Measurements from ENCODE around the gene SLC6A2.

Gene SLC6A2

DNA sequence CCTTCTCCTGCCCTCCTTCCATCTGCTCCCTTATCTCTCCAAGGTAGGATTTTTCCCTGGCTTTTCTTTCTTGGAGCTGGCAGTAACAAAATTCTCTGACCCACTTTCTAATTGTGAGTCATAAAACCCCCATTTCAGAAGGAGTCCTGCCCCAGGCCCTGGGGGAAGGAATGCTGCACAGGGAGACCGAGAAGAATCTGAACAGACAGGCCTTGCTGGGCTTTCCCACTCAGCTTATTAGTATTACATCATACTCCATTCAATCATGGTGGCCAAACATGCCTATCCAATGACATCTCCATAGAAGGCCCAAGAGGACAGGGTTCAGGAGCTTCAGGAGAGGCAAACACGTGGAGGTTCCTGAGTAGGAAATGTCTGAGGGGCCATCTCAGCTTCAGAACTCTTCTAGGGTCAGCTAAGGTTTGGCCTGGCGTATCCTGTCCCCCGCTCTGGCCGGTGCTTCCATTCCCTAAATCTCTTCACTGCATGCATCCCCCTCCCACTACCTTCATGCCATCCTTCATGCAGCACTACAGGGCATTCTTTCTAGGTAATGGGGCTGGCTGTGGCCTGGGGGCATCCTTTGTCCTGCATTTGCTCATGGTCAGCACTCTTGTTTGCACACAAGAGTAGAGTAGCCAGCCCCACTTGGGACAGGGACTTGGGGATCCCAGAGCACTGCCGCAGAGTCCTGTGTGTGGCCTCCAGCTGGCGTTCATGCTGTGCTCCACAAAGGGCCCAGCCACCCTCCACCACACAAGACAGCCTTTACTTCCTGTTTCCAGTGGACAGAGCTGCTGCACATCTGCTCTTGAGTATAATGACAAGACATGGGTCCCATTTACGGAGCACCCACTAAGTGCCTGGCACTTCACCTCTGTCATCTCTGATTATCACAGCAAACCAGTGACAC lies 8.2 kb downstream of the SLC6A2 start:
- no peak overlapping the region for H3K4me3 ChIP-seq (ENCODE audit: low read length)
- DNase-seq (ENCODE audit: low read depth): peak; percentile 95
- TF ChIP-seq, protein P1, sequence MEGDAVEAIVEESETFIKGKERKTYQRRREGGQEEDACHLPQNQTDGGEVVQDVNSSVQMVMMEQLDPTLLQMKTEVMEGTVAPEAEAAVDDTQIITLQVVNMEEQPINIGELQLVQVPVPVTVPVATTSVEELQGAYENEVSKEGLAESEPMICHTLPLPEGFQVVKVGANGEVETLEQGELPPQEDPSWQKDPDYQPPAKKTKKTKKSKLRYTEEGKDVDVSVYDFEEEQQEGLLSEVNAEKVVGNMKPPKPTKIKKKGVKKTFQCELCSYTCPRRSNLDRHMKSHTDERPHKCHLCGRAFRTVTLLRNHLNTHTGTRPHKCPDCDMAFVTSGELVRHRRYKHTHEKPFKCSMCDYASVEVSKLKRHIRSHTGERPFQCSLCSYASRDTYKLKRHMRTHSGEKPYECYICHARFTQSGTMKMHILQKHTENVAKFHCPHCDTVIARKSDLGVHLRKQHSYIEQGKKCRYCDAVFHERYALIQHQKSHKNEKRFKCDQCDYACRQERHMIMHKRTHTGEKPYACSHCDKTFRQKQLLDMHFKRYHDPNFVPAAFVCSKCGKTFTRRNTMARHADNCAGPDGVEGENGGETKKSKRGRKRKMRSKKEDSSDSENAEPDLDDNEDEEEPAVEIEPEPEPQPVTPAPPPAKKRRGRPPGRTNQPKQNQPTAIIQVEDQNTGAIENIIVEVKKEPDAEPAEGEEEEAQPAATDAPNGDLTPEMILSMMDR (IDR thresholded peaks at IDR 0.05; ENCODE audit: insufficient read depth, low read depth, low read length, missing control alignments): no peak

DNA sequence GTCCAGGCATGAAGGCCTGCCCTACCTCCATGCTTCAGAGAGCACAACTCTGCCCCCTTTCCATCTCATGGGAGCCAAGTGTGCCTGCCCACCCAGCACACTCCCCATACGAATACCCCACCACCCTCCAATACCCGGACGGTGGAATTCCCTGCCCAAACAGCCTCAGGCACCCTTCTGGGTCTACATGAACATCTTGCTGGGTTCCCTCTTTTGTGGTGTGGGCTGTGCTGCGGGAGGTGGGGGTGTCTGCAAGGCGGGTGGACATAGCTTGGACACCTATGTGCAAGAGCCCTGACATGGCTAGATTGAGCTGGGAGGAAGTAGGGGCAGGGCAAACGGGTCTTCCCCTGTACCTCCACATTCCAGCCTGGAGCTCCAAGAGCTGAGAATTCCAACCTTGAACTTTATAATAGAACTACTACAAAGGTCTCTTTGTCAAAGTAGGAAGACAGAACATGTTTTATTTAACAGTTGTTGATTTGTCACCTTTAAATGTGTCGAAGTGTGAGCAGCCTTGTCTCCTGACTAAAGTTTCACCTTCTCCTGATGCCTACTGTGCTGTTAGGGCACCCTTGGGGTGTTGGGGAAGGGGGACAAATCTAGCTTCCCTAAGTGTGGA lies 9.1 kb downstream of the SLC6A2 start:
- no peak overlapping the region for H3K4me3 ChIP-seq (ENCODE audit: low read length)
- DNase-seq (ENCODE audit: low read depth): no peak
- TF ChIP-seq, protein P1 (IDR thresholded peaks at IDR 0.05; ENCODE audit: insufficient read depth, low read depth, low read length, missing control alignments): no peak

DNA sequence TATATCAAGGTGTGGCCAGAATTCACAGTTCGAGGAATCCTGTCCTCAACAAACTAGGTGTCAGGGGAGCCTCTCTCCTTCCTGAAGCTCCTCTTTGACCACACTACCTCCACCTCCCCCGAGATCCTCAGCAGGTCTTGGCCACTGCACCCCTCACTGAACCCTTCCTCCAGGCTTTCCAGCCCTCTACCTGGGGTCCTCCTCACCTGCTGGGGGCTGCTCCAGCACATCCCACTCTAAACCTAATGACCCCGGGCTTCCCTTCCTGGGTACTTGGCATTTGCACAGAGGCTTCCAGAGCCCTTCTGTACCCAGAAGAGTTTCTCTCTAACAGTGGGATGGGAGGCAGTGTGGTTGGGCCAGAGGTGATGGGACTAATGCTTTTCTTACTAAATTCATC lies 9.7 kb downstream of the SLC6A2 start:
- H3K4me3 ChIP-seq (ENCODE audit: low read length): no peak overlapping the region
- TF ChIP-seq, protein P1 (IDR thresholded peaks at IDR 0.05; ENCODE audit: insufficient read depth, low read depth, low read length, missing control alignments): no peak
- DNase-seq (ENCODE audit: low read depth): no peak

GRCh38 chr16:55666012-55666411 lies 10.2 kb downstream of the SLC6A2 start:
- TF ChIP-seq, protein P1 (IDR thresholded peaks at IDR 0.05; ENCODE audit: insufficient read depth, low read depth, low read length, missing control alignments): no peak
- no peak overlapping the region for H3K4me3 ChIP-seq (ENCODE audit: low read length)
- DNase-seq (ENCODE audit: low read depth): no peak

- no peak for DNase-seq (ENCODE audit: low read depth)
- TF ChIP-seq, protein P1 (IDR thresholded peaks at IDR 0.05; ENCODE audit: insufficient read depth, low read depth, low read length, missing control alignments): no peak
- no peak overlapping the region for H3K4me3 ChIP-seq (ENCODE audit: low read length)
Observed at GRCh38 chr16:55667753-55668152, 12.0 kb downstream of the SLC6A2 start.

DNA sequence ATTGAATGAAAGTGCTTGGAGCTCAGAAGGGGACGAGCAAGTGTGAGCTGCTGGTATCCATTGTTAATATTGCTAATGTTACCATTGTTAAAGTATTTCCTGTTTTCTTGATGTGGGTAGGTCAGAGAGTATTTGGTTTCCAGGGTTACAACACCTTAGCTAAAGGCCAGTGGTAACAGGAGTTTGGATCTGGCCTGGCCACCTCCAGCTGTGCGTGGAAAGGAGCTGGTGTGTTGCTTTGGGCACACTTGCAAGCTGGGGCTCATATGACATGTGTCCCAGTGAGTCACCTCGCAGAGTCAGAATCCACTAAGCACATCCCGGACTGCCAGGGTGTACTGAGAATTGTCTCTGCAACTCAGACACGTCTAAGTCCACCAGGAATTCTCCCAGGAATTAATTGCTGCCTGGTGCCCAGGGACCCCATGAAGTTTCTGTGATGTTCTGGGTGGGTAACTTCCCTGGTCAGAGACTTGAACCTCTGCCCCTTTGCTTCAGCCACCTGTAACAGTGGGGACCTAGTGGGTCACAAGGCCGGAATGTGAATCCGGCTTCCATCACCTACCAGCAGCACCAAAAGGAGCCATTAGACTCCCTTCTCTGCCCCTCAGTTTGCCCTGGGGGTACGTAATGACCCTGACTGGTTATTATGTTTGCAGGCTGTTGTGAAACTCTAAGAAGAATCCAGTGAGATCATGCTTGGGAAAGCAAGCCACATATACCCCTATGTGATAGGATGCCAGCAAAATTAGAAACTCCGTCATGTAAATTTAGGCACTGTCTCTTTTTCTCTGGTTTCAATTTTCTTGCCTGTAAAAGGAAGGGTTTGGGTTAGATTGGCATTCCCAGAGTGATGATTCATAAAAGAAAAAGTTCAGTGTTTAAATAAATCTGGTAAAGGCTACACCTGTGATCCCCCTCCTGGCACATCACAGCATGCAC lies 12.8 kb downstream of the SLC6A2 start:
- TF ChIP-seq, protein P1 (IDR thresholded peaks at IDR 0.05; ENCODE audit: insufficient read depth, low read depth, low read length, missing control alignments): no peak
- peak; percentile 98 for DNase-seq (ENCODE audit: low read depth)
- no peak overlapping the region for H3K4me3 ChIP-seq (ENCODE audit: low read length)

Measured in epithelial cell of esophagus (primary cell).